Measurements from ENCODE around the gene KCNN4. TPM values are rescaled to one million over a fixed set of nuclear protein-coding genes. Genes with fewer than 3 reads are reported as not detected.

The KCNN4 gene
- total RNA-seq, 1 experiment from 2014 or later: 0.26 TPM

GRCh38 chr19:43731346-43731745 lies 49.4 kb downstream of the KCNN4 start:
- DNase-seq: no peak
- Histone ChIP-seq H3K4me1 (ENCODE audit: insufficient read depth, low read length) (no peaks in the 10 kb centered on the region), H3K23me2 (ENCODE audit: insufficient read length, low read depth, low read length, poor library complexity, severe bottlenecking) (no peaks in the 10 kb centered on the region), H2AFZ (ENCODE audit: low read length) (no peak overlapping the region), H2BK20ac (ENCODE audit: low read depth, low read length, poor library complexity, severe bottlenecking) (no peak overlapping the region), H3K18ac (ENCODE audit: insufficient read length, low read depth, low read length) (no peak overlapping the region), H2AK5ac (ENCODE audit: insufficient read length, low read length) (no peak overlapping the region), H4K5ac (ENCODE audit: insufficient read length, low read depth, low read length) (no peak overlapping the region), H3T11ph (ENCODE audit: low read length) (no peak overlapping the region), H3K14ac (ENCODE audit: insufficient read depth, low read length) (no peak overlapping the region; the same call in 1 of the 2 replicates), H2BK15ac (ENCODE audit: low read depth, low read length) (no peak overlapping the region), H4K8ac (replicated peaks; ENCODE audit: insufficient read length, low read depth, low read length) (no peak overlapping the region), H3K23ac (ENCODE audit: insufficient read length, low read depth, low read length) (no peak overlapping the region), H2BK120ac (ENCODE audit: low read depth, low read length, poor library complexity, severe bottlenecking) (no peak overlapping the region), H2BK12ac (ENCODE audit: insufficient read length, low read depth, low read length) (no peak overlapping the region), H2BK5ac (ENCODE audit: insufficient read length, low read length) (no peak overlapping the region), H3K4ac (ENCODE audit: low read depth, low read length) (no peak overlapping the region), H3K4me2 (ENCODE audit: insufficient read depth, insufficient read length, low read length) (no peak overlapping the region), H3K79me1 (ENCODE audit: insufficient read depth, low read depth, low read length, poor library complexity, severe bottlenecking) (no peaks in the 10 kb centered on the region), H3K56ac (ENCODE audit: insufficient read length, low read depth, low read length) (no peak overlapping the region), H3K27me3 (ENCODE audit: insufficient read depth, low read length) (no peaks in the 10 kb centered on the region), H3K9ac (ENCODE audit: extremely low read depth, insufficient read length, low read length) (no peak overlapping the region), H3K27ac (ENCODE audit: insufficient read length, low read depth, low read length) (no peak overlapping the region), H3K79me2 (ENCODE audit: insufficient read depth, low read length) (no peaks in the 10 kb centered on the region), H3K9me3 (ENCODE audit: control insufficient read depth, low read depth, low read length) (no peaks in the 10 kb centered on the region), H4K20me1 (ENCODE audit: control insufficient read depth, insufficient read depth, insufficient read length) (no peaks in the 10 kb centered on the region), H4K91ac (ENCODE audit: insufficient read length, low read depth, low read length) (no peak overlapping the region)
- TF ChIP-seq CTCF (conservative IDR thresholded peaks at IDR 0.05): no peak
- Mint-ChIP-seq H3K36me3 (ENCODE audit: insufficient read depth in 1 of 3, low read depth in 3 of 3) (peaks cover 29 to 75% (median 46%) of the 10 kb centered on the region in 3 experiments; a peak in 6 of 7 replicates), H3K27me3 (ENCODE audit: low read depth) (no peaks in the 10 kb centered on the region), H3K9me3 (no peaks in the 10 kb centered on the region), H3K4me3 (no peak overlapping the region), H3K27ac (no peak overlapping the region), H3K4me1 (peaks cover 0 to 4% of the 10 kb centered on the region in 2 experiments; a peak in 1 of 4 replicates)
- WGBS (ENCODE audit: extremely low coverage, insufficient read length, low lambda C conversion rate): no CpG with 5 or more reads among the region's 14 CpGs
